ENCODE results near the gene NFATC1. TPM values are rescaled to one million over a fixed set of nuclear protein-coding genes. Genes with fewer than 3 reads are reported as not detected.

The NFATC1 gene
- total RNA-seq, 4 donors from 2014 or later = 14.0 to 22.4 (median 15.0) TPM

DNA sequence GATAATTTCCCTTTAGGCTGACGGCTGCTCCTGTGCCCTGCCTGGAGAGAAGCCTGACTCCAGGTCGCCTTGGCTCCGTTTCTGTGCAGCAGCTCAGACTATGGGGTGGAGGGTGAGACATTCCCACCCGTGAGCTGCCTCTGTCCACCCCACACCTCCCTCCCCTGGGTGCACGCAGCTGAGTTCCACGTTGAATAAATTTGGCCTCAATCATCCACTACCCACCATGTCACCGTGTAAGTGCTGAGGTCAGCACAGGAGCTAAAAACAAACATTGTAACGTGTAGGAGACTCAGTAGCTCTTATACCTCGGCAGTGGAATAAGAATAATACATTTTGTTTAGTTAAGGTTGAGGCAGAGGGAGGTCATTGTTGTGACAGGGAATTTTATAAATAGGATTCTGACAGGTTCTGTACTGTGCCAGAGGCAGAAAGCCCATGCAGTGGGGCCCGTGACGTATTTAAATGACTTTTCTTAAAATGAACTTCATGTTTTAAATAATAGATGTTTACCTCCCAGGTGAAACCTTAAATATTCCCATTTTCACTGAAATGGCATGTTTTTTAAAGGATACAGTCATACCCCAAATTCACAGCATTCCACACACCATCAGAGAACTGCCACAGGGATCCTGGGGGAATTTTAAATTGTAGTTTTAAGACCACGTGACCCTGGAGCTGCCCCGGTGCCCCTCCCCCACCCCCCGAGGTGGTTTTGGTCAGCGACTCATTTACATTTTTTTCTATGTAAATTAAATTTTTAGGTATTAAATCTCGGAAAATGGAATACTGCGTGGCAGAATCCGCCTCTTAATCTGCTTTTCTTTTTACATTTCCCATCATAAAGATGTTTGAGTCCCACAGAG, 50.2 kb downstream of the NFATC1 start:
- H3K4me3 ChIP-seq (ENCODE audit: low read depth, poor library complexity, severe bottlenecking) = no peak overlapping the region
- WGBS, 2 donors = 79% methylated on average over 18 of the region's 18 CpGs
- intact Hi-C loops (cut with DNase I; ENCODE audit: low total_unique reads) = no loop called here
- no peak for DNase-seq (ENCODE audit: low spot score in 2 of 2)
- no peak for TF ChIP-seq POLR2A (IDR thresholded peaks at IDR 0.05)
- TF ChIP-seq, protein P1, sequence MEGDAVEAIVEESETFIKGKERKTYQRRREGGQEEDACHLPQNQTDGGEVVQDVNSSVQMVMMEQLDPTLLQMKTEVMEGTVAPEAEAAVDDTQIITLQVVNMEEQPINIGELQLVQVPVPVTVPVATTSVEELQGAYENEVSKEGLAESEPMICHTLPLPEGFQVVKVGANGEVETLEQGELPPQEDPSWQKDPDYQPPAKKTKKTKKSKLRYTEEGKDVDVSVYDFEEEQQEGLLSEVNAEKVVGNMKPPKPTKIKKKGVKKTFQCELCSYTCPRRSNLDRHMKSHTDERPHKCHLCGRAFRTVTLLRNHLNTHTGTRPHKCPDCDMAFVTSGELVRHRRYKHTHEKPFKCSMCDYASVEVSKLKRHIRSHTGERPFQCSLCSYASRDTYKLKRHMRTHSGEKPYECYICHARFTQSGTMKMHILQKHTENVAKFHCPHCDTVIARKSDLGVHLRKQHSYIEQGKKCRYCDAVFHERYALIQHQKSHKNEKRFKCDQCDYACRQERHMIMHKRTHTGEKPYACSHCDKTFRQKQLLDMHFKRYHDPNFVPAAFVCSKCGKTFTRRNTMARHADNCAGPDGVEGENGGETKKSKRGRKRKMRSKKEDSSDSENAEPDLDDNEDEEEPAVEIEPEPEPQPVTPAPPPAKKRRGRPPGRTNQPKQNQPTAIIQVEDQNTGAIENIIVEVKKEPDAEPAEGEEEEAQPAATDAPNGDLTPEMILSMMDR (IDR thresholded peaks at IDR 0.05) = no peak

DNA sequence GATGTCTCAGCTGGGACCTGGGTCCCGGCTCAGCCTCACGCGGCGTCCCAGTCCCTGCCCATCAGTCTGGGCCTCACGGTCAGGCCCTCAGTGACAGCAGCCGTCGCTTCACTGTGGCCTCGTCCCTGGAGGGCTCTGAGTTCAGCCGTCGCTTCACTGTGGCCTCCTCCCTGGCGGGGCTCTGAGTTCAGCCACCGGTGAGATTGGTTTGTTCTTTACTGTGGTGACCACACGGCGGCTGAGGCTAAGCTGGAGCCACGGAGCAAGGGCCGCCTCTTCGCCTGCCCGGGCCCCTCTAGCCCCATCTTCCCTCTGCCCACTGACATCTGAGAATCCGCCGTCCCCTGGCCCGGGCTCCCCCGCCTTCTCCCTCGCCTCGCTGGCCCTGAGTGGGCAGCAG, 51.2 kb downstream of the NFATC1 start:
- no peak overlapping the region for H3K4me3 ChIP-seq (ENCODE audit: low read depth, poor library complexity, severe bottlenecking)
- DNase-seq (ENCODE audit: low spot score in 2 of 2) = no peak
- TF ChIP-seq POLR2A (IDR thresholded peaks at IDR 0.05) = no peak
- TF ChIP-seq, protein P1 (IDR thresholded peaks at IDR 0.05) = no peak
- WGBS, 2 donors = 97% methylated on average over 24 of the region's 24 CpGs
- intact Hi-C loops (cut with DNase I; ENCODE audit: low total_unique reads) = no loop called here

DNA sequence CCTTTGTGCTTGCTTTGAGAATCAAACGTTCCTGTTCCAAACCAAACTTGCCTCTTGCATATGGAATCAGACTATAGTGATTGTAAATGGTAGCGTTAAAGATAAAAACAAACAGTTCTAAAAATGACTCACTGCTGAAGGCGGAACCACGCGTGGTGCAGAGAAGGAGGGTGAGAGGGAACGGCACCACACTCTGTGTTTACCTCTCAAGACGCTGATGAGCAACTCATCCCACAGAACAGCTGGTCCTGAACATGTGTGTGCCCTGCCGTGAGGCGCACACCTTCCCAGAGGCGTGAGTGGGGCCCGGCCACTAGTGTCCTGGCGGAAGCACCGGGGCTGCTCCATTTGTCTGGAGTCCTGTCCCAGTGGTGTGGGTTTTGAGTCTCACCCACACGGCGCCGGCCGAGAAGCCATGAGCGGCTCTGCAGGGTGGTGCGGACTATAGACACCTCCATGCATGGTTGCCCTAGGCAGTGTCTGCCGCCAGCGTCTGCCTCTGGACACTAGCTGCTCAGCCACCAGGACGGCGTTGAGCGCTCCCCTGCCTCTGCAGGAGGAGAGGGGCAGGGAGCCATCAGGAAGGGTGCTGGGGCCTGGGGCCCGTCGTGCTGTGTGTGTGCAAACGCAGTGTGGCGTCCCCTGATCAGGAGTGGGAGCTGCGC, 52.1 kb downstream of the NFATC1 start:
- intact Hi-C loops (cut with DNase I; ENCODE audit: low total_unique reads) = no loop called here
- no peak for TF ChIP-seq POLR2A (IDR thresholded peaks at IDR 0.05)
- DNase-seq (ENCODE audit: low spot score in 2 of 2) = no peak
- no peak overlapping the region for H3K4me3 ChIP-seq (ENCODE audit: low read depth, poor library complexity, severe bottlenecking)
- WGBS, 2 donors = 90 to 91% methylated on average over 22 to 29 of the region's 29 CpGs

DNA sequence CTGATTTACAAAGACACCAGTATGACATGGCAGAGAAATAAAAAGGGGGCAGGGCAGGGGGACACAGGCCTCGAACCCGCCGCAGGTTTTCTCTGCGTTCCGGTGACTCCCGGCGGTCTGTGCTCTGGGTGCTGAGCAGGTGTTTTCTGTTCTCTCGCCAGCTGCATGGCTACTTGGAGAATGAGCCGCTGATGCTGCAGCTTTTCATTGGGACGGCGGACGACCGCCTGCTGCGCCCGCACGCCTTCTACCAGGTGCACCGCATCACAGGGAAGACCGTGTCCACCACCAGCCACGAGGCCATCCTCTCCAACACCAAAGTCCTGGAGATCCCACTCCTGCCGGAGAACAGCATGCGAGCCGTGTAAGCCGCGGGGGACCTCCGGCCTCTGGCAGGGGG, 52.9 kb downstream of the NFATC1 start:
- no peak for DNase-seq (ENCODE audit: low spot score in 2 of 2)
- intact Hi-C loops (cut with DNase I; ENCODE audit: low total_unique reads) = no loop called here
- TF ChIP-seq, protein P1 (IDR thresholded peaks at IDR 0.05) = no peak
- TF ChIP-seq POLR2A (IDR thresholded peaks at IDR 0.05) = no peak
- 96 to 97% methylated on average over 25 of the region's 25 CpGs for WGBS, 2 donors
- H3K4me3 ChIP-seq (ENCODE audit: low read depth, poor library complexity, severe bottlenecking) = no peak overlapping the region

DNA sequence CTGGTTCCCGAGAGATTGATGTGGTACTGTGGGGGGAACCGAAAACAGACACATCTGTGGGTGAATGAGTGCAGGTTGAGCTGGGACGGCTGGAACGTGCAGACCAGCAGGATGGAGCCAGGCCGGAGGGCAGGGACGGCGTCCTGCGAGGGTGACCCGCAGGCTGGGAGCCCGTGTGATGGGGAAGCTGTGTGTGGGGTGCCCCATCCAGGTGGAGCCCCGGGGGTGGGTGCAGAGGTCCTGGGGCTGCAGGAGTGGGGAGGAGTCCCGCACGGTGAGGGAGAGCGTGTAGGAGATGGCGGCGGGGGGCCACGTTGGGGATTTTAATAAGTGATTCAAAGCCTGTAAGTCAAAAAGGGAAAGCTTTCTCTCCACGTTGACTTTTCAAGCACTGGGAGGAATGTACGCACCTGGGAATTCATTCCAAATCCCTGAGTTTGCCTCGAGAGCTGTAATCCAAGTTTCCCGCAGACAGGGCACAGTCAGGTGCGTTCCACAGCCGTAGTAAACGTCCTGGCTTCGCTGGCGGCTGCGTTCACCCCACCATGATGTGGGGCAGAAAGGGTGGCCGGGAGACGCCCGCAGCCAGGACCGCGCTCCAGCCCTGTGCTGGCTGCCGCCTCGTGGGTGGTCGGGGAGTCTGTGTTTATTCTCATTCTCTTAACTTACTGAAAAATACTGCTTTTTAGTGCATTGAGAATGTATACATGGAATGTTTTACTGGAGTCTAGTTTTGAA, 54.0 kb downstream of the NFATC1 start:
- DNase-seq (ENCODE audit: low spot score in 2 of 2) = no peak
- WGBS, 2 donors = 91 to 93% methylated on average over 35 of the region's 35 CpGs
- intact Hi-C loops (cut with DNase I; ENCODE audit: low total_unique reads) = no loop called here
- H3K4me3 ChIP-seq (ENCODE audit: low read depth, poor library complexity, severe bottlenecking) = no peak overlapping the region
- TF ChIP-seq, protein P1 (IDR thresholded peaks at IDR 0.05) = no peak
- TF ChIP-seq POLR2A (IDR thresholded peaks at IDR 0.05) = no peak
